ENCODE results near the gene CABLES1.

Gene CABLES1

GRCh38 chr18:23208600-23208999 is 73.3 kb downstream of the CABLES1 start:
- H3K36me3 ChIP-seq (ENCODE audit: insufficient read depth, low read length): no peaks in the 10 kb centered on the region
- DNase-seq (no peak), ATAC-seq (ENCODE audit: insufficient read depth, low read depth) (no peak)
- H3K4me1 ChIP-seq (ENCODE audit: insufficient read depth, low read length): no peaks in the 10 kb centered on the region
- no peaks in the 10 kb centered on the region for H3K27me3 ChIP-seq (ENCODE audit: insufficient read depth, low read length, poor library complexity)
- no peak overlapping the region for H2AFZ ChIP-seq (ENCODE audit: low read depth, low read length)
- no peaks in the 10 kb centered on the region for H3K79me2 ChIP-seq (ENCODE audit: insufficient read depth, low read length)
- TF ChIP-seq EZH2 (IDR thresholded peaks at IDR 0.05; ENCODE audit: borderline replicate concordance, low read depth, low read length, severe bottlenecking): no peak
- TF ChIP-seq CTCF (IDR thresholded peaks at IDR 0.05; ENCODE audit: borderline replicate concordance, extremely low read depth, low read length, poor library complexity, severe bottlenecking): no peak
- H3K9ac ChIP-seq (ENCODE audit: low read depth, low read length): no peak overlapping the region
- H3K4me3 ChIP-seq (ENCODE audit: low read depth in 1 of 2, low read length in 2 of 2): no peak overlapping the region
- no peak overlapping the region for H3K27ac ChIP-seq (ENCODE audit: low read length)
- H3K9me3 ChIP-seq (ENCODE audit: insufficient read depth, low read length, severe bottlenecking): no peaks in the 10 kb centered on the region
- H4K20me1 ChIP-seq (ENCODE audit: insufficient read depth, low read length): no peaks in the 10 kb centered on the region
- no peak overlapping the region for H3K4me2 ChIP-seq (ENCODE audit: insufficient read depth, low read length)

DNA sequence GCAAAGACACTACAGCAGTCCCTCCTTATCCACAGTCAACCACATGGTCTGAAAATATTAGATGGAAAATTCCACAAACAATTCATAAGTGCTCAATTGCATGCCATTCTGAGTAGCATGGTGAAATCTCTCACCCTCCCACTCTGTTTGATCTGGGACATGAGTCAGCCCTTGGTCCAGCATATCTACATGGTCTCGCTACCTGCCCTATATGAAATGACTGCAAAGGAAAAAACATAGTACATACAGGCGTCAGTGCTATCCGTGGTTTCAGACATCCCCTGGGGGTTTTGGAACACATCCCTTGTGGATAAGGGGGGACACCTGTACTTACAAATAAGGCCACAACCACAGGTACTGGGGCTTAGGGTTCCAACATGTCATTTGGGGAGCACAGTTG is 73.7 kb downstream of the CABLES1 start:
- DNase-seq (no peak), ATAC-seq (ENCODE audit: insufficient read depth, low read depth) (no peak)
- H3K4me2 ChIP-seq (ENCODE audit: insufficient read depth, low read length): no peak overlapping the region
- H3K9ac ChIP-seq (ENCODE audit: low read depth, low read length): no peak overlapping the region
- H3K36me3 ChIP-seq (ENCODE audit: insufficient read depth, low read length): no peaks in the 10 kb centered on the region
- H3K27me3 ChIP-seq (ENCODE audit: insufficient read depth, low read length, poor library complexity): no peaks in the 10 kb centered on the region
- H3K79me2 ChIP-seq (ENCODE audit: insufficient read depth, low read length): no peaks in the 10 kb centered on the region
- TF ChIP-seq EZH2 (IDR thresholded peaks at IDR 0.05; ENCODE audit: borderline replicate concordance, low read depth, low read length, severe bottlenecking) (no peak), CTCF (IDR thresholded peaks at IDR 0.05; ENCODE audit: borderline replicate concordance, extremely low read depth, low read length, poor library complexity, severe bottlenecking) (no peak)
- no peaks in the 10 kb centered on the region for H3K4me1 ChIP-seq (ENCODE audit: insufficient read depth, low read length)
- H2AFZ ChIP-seq (ENCODE audit: low read depth, low read length): no peak overlapping the region
- H3K4me3 ChIP-seq (ENCODE audit: low read depth in 1 of 2, low read length in 2 of 2): no peak overlapping the region
- H3K27ac ChIP-seq (ENCODE audit: low read length): no peak overlapping the region
- H4K20me1 ChIP-seq (ENCODE audit: insufficient read depth, low read length): no peaks in the 10 kb centered on the region
- no peaks in the 10 kb centered on the region for H3K9me3 ChIP-seq (ENCODE audit: insufficient read depth, low read length, severe bottlenecking)

DNA sequence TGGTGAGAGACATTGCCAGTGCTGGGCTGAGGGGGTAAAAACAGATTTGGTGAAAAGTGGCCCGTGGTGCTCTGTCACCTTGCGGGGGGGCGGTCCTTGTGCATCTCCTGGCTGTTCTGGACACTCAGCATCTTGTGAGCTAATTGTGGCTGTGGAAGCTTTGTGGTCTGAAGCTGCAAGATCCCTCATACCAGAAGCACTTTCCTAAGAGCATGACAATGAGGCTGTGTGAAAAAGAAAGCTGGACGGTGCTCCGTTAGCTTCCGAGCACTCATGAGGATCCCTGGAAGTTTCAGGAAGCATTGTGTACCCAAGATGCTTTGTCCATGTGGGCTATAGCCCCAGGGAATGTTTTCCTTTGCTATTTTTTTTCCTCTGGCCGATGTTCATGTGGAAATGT is 74.5 kb downstream of the CABLES1 start:
- no peak overlapping the region for H3K4me2 ChIP-seq (ENCODE audit: insufficient read depth, low read length)
- no peaks in the 10 kb centered on the region for H3K79me2 ChIP-seq (ENCODE audit: insufficient read depth, low read length)
- H3K9ac ChIP-seq (ENCODE audit: low read depth, low read length): no peak overlapping the region
- no peaks in the 10 kb centered on the region for H4K20me1 ChIP-seq (ENCODE audit: insufficient read depth, low read length)
- no peak overlapping the region for H2AFZ ChIP-seq (ENCODE audit: low read depth, low read length)
- H3K27ac ChIP-seq (ENCODE audit: low read length): no peak overlapping the region
- no peaks in the 10 kb centered on the region for H3K4me1 ChIP-seq (ENCODE audit: insufficient read depth, low read length)
- no peaks in the 10 kb centered on the region for H3K9me3 ChIP-seq (ENCODE audit: insufficient read depth, low read length, severe bottlenecking)
- H3K36me3 ChIP-seq (ENCODE audit: insufficient read depth, low read length): no peaks in the 10 kb centered on the region
- ATAC-seq (ENCODE audit: insufficient read depth, low read depth) (no peak), DNase-seq (no peak)
- H3K4me3 ChIP-seq (ENCODE audit: low read depth in 1 of 2, low read length in 2 of 2): no peak overlapping the region
- no peak for TF ChIP-seq EZH2 (IDR thresholded peaks at IDR 0.05; ENCODE audit: borderline replicate concordance, low read depth, low read length, severe bottlenecking)
- TF ChIP-seq CTCF (IDR thresholded peaks at IDR 0.05; ENCODE audit: borderline replicate concordance, extremely low read depth, low read length, poor library complexity, severe bottlenecking): no peak
- no peaks in the 10 kb centered on the region for H3K27me3 ChIP-seq (ENCODE audit: insufficient read depth, low read length, poor library complexity)

- Histone ChIP-seq H3K4me1 (ENCODE audit: insufficient read depth, low read length) (no peaks in the 10 kb centered on the region), H3K27ac (ENCODE audit: low read length) (no peak overlapping the region), H3K79me2 (ENCODE audit: insufficient read depth, low read length) (no peaks in the 10 kb centered on the region), H3K4me2 (ENCODE audit: insufficient read depth, low read length) (no peak overlapping the region), H3K9me3 (ENCODE audit: insufficient read depth, low read length, severe bottlenecking) (no peaks in the 10 kb centered on the region), H3K36me3 (ENCODE audit: insufficient read depth, low read length) (no peaks in the 10 kb centered on the region), H4K20me1 (ENCODE audit: insufficient read depth, low read length) (no peaks in the 10 kb centered on the region), H3K9ac (ENCODE audit: low read depth, low read length) (no peak overlapping the region), H2AFZ (ENCODE audit: low read depth, low read length) (no peak overlapping the region), H3K4me3 (ENCODE audit: low read depth in 1 of 2, low read length in 2 of 2) (no peak overlapping the region), H3K27me3 (ENCODE audit: insufficient read depth, low read length, poor library complexity) (no peaks in the 10 kb centered on the region)
- DNase-seq (no peak), ATAC-seq (ENCODE audit: insufficient read depth, low read depth) (no peak)
- TF ChIP-seq EZH2 (IDR thresholded peaks at IDR 0.05; ENCODE audit: borderline replicate concordance, low read depth, low read length, severe bottlenecking) (no peak), CTCF (IDR thresholded peaks at IDR 0.05; ENCODE audit: borderline replicate concordance, extremely low read depth, low read length, poor library complexity, severe bottlenecking) (no peak)
Measured at GRCh38 chr18:23210526-23210925, 75.2 kb downstream of the CABLES1 start.
